ENCODE results near the gene BRF1.

- TF ChIP-seq CTCF (IDR thresholded peaks at IDR 0.05) (no peak), POLR2A (IDR thresholded peaks at IDR 0.05) (no peak)
Observed at GRCh38 chr14:105299654-105300541, 903 bp downstream of the BRF1 start.

Measured in testis (tissue), 2 donors.